GM21423 (cell line): Measurements from ENCODE around the gene STXBP1.

Source experiments
- ATAC-seq: cut with Tn5 transposase; IDR thresholded peaks from one replicate; pipeline ENCODE4 v1.9.1; 2021; ENCODE audit warnings: mild to moderate bottlenecking, moderate library complexity; ENCODE audit not compliant: unreplicated experiment

STXBP1 gene

GRCh38 chr9:127712371-127712770 lies 100.3 kb downstream of the STXBP1 start:
- ATAC-seq = no peak

- no peak for ATAC-seq
Measured at GRCh38 chr9:127712867-127713266, 100.8 kb downstream of the STXBP1 start.

DNA sequence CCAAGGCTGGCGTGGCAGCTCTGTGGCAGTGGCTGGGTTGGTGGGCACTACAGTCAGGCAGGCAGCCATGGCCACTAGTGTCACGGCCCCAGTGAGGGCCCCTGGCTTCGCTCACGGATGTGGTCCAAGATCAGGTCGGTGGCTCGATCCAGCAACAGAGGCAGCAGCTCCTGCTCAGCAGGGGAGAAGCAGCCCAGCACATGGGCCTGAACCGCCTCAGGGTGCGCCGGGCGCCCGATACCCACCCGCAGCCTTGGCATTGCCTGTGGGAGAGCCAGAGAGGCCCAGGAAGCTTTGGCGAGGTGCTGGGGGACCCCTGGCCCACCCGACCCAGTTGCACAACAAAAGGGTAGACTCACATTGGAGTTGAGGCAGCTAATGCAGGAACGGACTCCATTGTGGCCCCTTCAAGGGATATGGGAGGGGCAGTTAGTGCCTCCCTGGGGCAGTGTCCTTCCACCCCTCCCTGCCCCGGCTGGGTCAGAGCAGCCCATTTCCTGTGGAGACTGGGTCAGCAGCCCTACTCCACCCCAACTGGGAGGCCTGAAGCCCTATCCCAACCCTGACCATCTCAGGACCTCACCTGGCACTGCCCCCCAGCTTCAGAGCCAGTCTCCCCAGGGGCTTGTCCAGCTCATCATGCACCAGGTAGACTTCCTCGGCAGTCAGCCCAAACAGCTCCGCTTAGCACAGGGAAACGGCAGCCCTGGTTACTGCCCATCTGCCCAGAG lies 102.1 kb downstream of the STXBP1 start:
- ATAC-seq = no peak

- no peak for ATAC-seq
Measured at GRCh38 chr9:127714951-127715469, 102.9 kb downstream of the STXBP1 start.

DNA sequence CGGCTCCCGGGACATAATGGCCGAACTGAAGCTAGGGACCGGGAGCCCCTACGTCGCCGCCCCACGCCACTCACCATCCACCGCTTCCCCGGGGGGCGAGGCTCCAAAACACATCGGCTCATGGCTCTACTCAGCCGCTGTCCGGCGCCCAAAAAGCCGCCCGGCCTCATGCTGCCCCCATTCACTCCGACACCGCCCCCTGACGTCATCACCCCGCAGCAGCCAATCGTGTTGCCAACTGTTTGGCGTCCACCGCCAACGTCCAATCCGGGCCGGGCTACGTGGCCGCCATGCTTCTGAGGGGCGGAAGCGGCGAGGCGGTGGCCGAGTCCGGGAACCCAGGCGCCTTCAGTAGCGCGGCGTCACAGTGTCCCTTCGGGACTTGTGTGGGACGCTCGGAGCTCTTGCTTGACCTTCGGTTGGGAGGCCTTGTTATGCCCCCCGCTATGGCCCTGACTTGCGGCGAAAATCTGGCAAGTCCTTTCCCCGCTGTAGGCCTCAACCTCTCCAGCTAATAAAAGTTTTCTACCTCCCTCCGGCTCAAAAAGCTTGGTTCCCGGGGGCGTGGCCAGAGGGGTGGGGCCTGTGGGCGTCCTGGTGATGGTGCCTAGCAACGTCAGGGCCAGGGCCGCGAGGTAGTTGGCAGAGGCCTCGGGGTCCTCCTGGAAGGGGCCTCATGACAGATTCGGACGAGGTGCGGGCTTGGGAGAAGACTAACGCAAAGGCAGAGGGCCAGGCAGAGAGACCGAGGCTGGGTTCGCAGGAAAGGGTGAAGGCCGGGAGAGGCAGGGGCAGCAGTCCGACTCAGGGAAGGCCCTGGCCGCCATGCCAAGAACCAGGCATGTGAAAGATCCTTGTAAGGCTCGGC lies 103.6 kb downstream of the STXBP1 start, which contains the start of the genes PTRH1 and TTC16:
Gene PTRH1 (minus strand): TSS at position 194 of the 868 bp plus-strand sequence. CDS start 24 bp downstream, at position 170.
Gene TTC16 (plus strand): TSS at position 610 of the 868 bp plus-strand sequence. CDS start 67 bp downstream, at position 677.
- ATAC-seq = peak; percentile 93

- ATAC-seq = no peak
Measured at GRCh38 chr9:127716412-127716811, 104.3 kb downstream of the STXBP1 start.

DNA sequence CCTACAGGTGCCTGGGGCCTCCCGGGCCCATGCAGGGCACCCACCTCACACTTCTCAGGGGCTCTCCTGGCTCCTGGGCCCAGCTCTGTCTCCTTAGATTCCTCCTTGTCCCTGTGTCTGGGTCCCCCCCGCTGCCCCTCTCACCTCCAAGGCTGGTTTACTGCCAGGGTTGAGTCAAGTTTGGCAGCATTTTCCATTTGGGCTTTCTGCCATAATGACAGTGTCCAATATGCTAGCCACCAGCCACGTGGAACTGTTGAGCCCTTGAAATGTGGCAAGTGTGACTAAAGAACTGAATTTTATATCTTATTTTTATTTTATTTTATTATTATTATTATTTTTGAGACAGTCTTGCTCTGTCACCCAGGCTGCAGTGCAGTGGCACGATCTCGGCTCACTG lies 105.7 kb downstream of the STXBP1 start:
- no peak for ATAC-seq

DNA sequence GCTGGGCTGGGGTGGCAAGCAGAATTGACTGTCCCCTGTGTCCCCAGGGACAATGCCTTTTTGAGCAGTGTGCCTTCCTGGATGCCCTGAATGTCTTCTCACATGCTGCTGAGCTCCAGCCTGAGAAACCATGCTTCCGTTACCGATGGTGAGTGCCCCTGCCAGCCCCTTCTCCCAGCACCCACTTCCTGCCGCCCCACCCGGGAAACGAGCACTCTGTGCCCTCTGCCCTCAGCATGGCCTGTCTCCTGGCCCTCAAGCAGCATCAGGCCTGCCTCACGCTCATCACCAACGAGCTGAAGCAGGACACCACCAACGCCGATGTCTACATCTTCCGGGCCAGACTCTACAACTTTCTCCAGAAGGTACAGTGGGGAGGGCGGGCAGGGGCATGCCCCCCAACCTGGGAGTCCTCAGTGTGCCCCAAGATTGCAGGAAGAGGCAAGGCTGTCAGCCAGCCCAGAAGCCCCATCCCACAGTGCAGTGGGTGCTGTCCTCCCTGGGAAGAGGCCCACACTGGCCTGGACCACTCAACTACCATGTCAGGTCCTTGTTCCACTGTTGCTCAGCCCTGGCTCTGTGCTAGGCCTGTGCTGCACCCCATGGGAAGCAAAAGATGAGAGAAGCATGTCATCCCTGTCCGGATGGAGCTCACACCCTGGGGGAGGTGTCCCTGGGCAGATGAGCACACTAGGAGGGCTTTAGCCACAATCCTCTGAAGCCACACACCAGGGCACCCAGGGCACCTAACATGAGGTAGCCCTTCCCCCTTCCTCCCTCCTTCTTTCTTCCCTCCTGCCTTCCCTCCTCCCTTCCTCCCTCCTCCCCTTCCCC lies 108.2 kb downstream of the STXBP1 start:
- ATAC-seq = no peak

DNA sequence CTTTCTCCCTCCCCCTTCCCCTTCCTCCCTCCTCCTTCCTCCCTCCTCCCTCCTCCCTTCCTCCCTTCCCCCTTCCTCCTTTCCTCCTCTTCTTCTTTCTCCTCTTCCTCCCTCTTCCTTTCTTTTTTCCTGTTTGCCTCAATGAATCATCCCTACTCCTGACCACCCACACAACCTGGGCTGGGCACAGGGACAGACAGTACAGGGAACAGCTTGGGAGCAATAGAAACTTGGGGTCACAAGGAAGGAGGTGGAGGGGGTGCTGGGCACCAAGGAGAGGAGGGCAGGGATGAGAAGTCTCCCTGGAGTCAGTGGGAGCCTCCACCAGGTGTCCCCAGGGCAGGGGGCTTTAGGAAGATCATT lies 108.8 kb downstream of the STXBP1 start:
- no peak for ATAC-seq

- no peak for ATAC-seq
Measured at GRCh38 chr9:127721391-127721821, 109.3 kb downstream of the STXBP1 start.

- no peak for ATAC-seq
Measured at GRCh38 chr9:127722055-127722745, 110.1 kb downstream of the STXBP1 start.

- no peak for ATAC-seq
Measured at GRCh38 chr9:127723013-127723412, 110.9 kb downstream of the STXBP1 start.

DNA sequence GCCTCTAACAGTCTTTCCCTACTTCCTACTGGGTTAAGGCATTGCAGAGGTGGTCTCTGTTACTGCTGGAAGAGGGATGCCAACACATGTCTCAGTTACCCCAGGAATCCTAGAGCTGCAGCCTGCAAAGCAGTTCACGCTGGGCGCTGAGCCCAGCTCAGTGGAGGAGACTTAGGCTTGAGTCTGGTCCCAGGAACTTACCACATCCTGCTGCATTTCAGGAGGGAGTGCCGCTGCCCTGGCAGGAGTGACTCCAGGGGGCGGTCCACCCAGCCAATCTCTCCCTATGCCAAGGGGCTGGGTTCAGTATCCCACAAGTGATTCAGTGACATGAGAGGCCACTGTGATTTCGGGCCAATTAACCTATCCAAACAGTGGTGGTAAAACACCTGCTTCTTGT lies 111.4 kb downstream of the STXBP1 start:
- ATAC-seq = no peak

DNA sequence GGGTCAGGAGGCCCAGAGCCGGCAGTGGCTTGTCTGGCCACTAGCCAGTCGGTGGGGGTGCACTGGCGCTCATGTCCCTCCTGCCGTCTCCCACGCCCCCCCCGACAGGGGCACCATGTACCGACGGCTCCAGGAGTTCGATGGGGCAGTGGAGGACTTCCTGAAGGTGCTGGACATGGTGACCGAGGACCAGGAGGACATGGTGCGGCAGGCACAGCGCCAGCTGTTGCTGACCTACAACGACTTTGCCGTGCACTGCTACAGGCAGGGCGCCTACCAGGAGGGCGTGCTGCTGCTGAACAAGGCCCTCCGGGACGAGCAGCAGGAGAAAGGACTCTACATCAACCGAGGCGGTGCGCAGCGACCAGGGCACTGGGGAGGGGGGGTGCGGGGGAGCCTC lies 111.9 kb downstream of the STXBP1 start:
- ATAC-seq = no peak

DNA sequence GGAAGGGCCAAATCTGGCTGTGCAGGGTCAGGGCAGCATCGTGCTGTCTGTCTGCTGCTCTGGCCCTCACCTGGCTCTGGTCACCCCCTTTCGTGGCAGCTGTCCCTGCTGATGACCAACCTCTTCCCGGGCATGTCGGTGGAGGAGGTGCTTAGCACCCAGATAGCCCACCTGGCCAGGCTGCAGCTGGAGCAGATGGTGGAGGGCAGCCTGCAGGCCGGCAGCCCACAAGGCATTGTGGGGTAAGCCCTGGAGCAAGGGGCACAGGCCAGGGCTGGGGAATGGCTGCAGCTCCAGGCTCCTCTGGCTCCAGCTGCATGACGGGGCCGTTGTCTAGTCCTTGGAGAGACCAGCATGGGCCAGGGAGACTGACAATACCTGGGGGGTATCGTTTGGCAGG lies 114.8 kb downstream of the STXBP1 start:
- ATAC-seq = no peak

DNA sequence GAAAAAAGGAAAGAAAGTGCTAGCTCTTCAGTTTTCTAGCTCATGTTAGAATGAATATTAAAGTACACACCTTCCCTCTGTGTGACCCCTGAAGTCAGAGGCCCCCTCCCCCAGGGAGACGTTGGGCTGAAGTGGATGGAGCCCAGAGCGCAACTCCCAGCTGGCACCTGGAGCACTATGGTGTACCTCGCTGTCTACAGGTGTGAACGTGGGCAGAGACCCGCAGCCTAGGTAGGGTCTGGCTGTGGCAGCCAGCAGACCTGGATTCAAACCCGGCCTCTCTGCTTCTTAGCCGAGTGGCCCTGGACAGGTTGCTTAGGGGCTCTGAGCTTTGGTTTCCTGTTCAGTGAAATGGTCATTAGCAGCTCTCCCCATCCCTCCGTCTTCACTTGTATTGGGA lies 116.7 kb downstream of the STXBP1 start:
- ATAC-seq = no peak

DNA sequence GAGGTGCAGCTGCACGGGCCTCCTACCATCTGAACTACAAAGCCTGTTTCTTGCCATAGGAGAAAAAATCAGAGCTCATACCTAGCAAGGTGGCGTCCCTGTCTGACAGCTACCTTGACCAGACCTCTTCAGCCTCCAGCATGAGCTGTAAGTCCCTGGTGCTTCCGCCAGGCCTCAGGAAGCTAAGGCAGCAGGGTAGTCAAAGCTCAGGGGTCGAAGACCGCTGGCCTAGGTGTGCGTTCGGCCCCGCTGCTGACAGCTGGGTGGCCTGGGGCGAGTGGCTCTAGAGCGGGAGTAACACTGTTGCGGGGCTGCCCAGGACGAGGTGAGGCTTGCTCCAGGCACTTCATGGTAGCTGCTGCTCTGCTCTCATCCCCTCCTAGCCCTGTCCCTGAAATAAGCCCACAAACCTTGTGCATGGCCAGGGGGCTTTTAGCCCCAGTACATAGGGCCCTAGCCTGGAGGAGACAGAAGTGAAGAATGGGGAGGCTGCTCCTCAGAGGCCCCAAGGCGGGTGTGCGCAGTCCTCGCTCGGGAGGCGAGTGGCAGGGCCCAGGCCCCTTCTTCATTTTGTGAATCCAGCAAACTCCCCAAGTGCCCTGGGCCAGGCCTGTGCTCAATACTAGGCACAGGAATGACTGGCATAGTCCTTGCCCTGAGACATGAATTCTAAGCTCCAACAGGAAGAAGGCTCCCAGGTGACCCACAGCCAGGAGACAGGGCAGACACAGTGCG lies 117.6 kb downstream of the STXBP1 start:
- no peak for ATAC-seq

- no peak for ATAC-seq
Measured at GRCh38 chr9:127730262-127730661, 118.2 kb downstream of the STXBP1 start.

DNA sequence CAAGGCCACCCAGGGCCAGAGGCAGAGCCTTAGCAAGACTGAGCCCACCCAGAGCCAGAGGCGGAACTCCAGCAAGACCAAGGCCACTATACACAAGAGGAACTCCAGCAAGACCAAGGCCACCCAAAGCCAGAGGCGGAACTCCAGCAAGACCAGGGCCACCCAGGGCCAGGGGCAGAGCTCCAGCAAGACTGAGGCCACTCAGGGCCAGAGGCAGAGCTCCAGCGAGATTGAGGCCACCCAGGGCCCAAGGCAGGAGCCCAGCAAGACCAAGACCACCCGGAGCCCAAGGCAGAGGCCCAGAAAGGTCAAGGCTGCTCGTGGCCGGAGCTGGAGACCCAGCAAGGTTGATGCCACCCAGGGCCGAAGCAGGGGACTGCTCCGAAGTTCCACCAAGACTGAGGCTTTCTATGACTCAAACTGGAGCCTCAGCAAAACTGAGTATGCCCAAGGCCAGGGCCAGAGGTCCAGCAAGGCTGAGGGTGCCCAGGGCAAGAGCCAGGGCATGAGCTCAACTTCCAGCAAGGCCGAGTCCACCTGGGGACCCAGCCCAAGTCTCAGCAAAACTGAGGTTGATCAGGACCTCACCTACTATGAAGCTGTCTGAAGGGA lies 118.8 kb downstream of the STXBP1 start:
- ATAC-seq = no peak
